Mesodermal cell (in vitro differentiated cells): ENCODE measurements around the gene SEC16B.

Experiments
- H3K27ac ChIP-seq: 2 replicates; pipeline ENCODE4 v1.7.0; 2013; ENCODE audit warnings: mild to moderate bottlenecking, low read depth, low read length, moderate library complexity; ENCODE audit not compliant: severe bottlenecking
- H3K36me3 ChIP-seq: 2 replicates; pipeline ENCODE4 v1.7.1; 2013; ENCODE audit warnings: mild to moderate bottlenecking, low read length, moderate library complexity; ENCODE audit not compliant: control insufficient read depth, insufficient read depth
- H3K4me1 ChIP-seq: one replicate; pipeline ENCODE4 v1.7.1; 2013; ENCODE audit warnings: mild to moderate bottlenecking, low read length; ENCODE audit not compliant: insufficient read depth, control insufficient read depth, poor library complexity, severe bottlenecking
- H3K4me3 ChIP-seq: 2 replicates; pipeline ENCODE4 v1.7.0; 2013; ENCODE audit warnings: low read length, control low read depth, mild to moderate bottlenecking; ENCODE audit not compliant: insufficient read depth, poor library complexity, severe bottlenecking; ENCODE audit errors: extremely low read depth
- H3K9me3 ChIP-seq: 2 replicates; pipeline ENCODE4 v1.7.1; 2013; ENCODE audit warnings: mild to moderate bottlenecking, low read length, moderate library complexity; ENCODE audit not compliant: control insufficient read depth
- WGBS, 2 experiments: methylation state at CpG; one replicate each; pipeline ENCODE4 v1.1.5; 2013; ENCODE audit warnings: missing lambda C conversion rate in 2 of 2; ENCODE audit not compliant: insufficient coverage in 2 of 2; 5-methylcytosine and 5-hydroxymethylcytosine counted together

Gene SEC16B

GRCh38 chr1:177958092-177958491 is 11.8 kb downstream of the SEC16B start:
- Histone ChIP-seq H3K27ac (no peak overlapping the region), H3K4me1 (no peaks in the 10 kb centered on the region), H3K36me3 (no peaks in the 10 kb centered on the region), H3K9me3 (no peaks in the 10 kb centered on the region), H3K4me3 (no peak overlapping the region)
- WGBS, 2 experiments, result 88 to 91% methylated on average over 6 to 7 of the region's 7 CpGs

GRCh38 chr1:177954076-177954475 is 15.8 kb downstream of the SEC16B start:
- Histone ChIP-seq H3K9me3 (no peaks in the 10 kb centered on the region), H3K4me1 (no peaks in the 10 kb centered on the region), H3K27ac (no peak overlapping the region), H3K4me3 (no peak overlapping the region), H3K36me3 (no peaks in the 10 kb centered on the region)
- 100% methylated on average over 2 of the region's 2 CpGs for WGBS, 2 experiments

- Histone ChIP-seq H3K4me3 (no peak overlapping the region), H3K4me1 (no peaks in the 10 kb centered on the region), H3K27ac (no peak overlapping the region), H3K36me3 (no peaks in the 10 kb centered on the region), H3K9me3 (no peaks in the 10 kb centered on the region)
- 90 to 93% methylated on average over 6 of the region's 6 CpGs for WGBS, 2 experiments
Observed at GRCh38 chr1:177953549-177953948, 16.3 kb downstream of the SEC16B start.

GRCh38 chr1:177952691-177953090 is 17.2 kb downstream of the SEC16B start:
- Histone ChIP-seq H3K36me3 (no peaks in the 10 kb centered on the region), H3K4me1 (no peaks in the 10 kb centered on the region), H3K9me3 (no peaks in the 10 kb centered on the region), H3K4me3 (no peak overlapping the region), H3K27ac (no peak overlapping the region)
- WGBS, 2 experiments, result 88 to 93% methylated on average over 3 to 5 of the region's 9 CpGs

GRCh38 chr1:177952249-177952648 is 17.6 kb downstream of the SEC16B start:
- no peak overlapping the region for H3K4me3 ChIP-seq
- H3K27ac ChIP-seq, result no peak overlapping the region
- H3K36me3 ChIP-seq, result no peaks in the 10 kb centered on the region
- WGBS, 2 experiments, result 91 to 95% methylated on average over 7 of the region's 7 CpGs
- no peaks in the 10 kb centered on the region for H3K9me3 ChIP-seq
- H3K4me1 ChIP-seq, result no peaks in the 10 kb centered on the region

DNA sequence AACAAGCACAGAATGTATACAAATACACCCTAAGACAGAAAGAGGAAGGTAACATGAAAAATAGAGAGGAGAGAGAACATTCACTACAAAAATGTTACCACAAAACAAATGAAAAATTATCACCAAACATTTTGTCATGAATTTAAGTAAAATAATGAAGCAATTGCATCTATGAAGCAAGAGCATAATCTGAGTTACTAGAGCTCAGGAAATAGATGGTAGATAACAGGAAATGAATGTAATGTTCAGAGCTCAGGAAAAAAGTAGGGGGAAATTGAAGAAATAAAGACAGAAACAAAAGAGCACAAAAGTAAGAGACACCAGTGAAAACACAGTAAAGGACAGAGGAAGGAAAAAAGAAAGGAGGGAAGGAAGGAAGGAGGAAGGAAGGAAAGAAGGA is 19.4 kb downstream of the SEC16B start:
- no peaks in the 10 kb centered on the region for H3K36me3 ChIP-seq
- no peak overlapping the region for H3K4me3 ChIP-seq
- no peaks in the 10 kb centered on the region for H3K4me1 ChIP-seq
- no peaks in the 10 kb centered on the region for H3K9me3 ChIP-seq
- no peak overlapping the region for H3K27ac ChIP-seq

DNA sequence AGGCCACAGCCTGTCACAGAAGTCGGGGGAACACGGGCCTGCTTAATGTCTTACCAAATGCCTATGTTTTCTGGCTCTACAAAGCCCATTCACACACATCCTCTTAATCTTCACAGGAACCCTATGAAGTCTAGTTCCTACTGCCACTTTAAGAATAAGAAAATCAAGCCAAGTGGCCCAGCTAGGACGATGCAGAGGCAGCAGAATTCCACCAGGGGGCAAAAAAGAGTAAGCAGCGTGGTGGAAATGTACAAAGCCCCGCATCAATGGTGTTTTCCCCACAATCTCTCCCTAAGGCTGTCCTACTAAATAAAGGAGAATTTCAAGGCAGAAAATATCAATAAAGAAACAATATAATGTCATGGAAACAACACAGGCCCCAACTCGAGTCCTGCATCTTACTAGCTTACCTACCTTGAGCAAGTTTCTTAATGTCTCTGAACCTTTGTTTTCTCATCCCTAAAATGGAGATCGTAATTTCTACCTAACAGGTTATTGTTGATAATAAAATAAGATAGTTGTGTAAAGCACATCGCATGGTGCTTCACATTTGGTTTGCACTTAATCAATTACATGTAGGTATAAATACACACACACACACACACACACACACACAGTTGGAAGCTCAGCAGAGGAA is 21.4 kb downstream of the SEC16B start:
- H3K4me1 ChIP-seq, result no peaks in the 10 kb centered on the region
- H3K27ac ChIP-seq, result no peak overlapping the region
- no peak overlapping the region for H3K4me3 ChIP-seq
- no peaks in the 10 kb centered on the region for H3K9me3 ChIP-seq
- WGBS, 2 experiments, result 0 to 10% methylated on average over 2 to 3 of the region's 8 CpGs
- no peaks in the 10 kb centered on the region for H3K36me3 ChIP-seq

- Histone ChIP-seq H3K4me3 (no peak overlapping the region), H3K36me3 (no peaks in the 10 kb centered on the region), H3K27ac (no peak overlapping the region), H3K4me1 (no peaks in the 10 kb centered on the region), H3K9me3 (no peaks in the 10 kb centered on the region)
- 43 to 80% methylated on average over 1 to 4 of the region's 7 CpGs for WGBS, 2 experiments
Observed at GRCh38 chr1:177947623-177948022, 22.2 kb downstream of the SEC16B start.

- Histone ChIP-seq H3K27ac (no peak overlapping the region), H3K36me3 (no peaks in the 10 kb centered on the region), H3K4me1 (no peaks in the 10 kb centered on the region), H3K9me3 (no peaks in the 10 kb centered on the region), H3K4me3 (no peak overlapping the region)
- WGBS, 2 experiments, result 35 to 58% methylated on average over 5 to 11 of the region's 12 CpGs
Observed at GRCh38 chr1:177945943-177946650, 23.8 kb downstream of the SEC16B start.

GRCh38 chr1:177944016-177944949 is 25.6 kb downstream of the SEC16B start:
- Histone ChIP-seq H3K36me3 (no peaks in the 10 kb centered on the region), H3K4me1 (no peaks in the 10 kb centered on the region), H3K9me3 (no peaks in the 10 kb centered on the region), H3K4me3 (no peak overlapping the region), H3K27ac (no peak overlapping the region)
- 81 to 84% methylated on average over 9 to 14 of the region's 20 CpGs for WGBS, 2 experiments
